NCI-H146 treated with DMSO at 0.1 percent for 48 hours (cell line): Measurements from ENCODE around the gene FOSB.

Source experiments
- DNase-seq: peaks from one replicate; lab custom pipeline; 2025; ENCODE audit not compliant: unreplicated experiment; lab: John Stamatoyannopoulos, UW

Gene FOSB

DNA sequence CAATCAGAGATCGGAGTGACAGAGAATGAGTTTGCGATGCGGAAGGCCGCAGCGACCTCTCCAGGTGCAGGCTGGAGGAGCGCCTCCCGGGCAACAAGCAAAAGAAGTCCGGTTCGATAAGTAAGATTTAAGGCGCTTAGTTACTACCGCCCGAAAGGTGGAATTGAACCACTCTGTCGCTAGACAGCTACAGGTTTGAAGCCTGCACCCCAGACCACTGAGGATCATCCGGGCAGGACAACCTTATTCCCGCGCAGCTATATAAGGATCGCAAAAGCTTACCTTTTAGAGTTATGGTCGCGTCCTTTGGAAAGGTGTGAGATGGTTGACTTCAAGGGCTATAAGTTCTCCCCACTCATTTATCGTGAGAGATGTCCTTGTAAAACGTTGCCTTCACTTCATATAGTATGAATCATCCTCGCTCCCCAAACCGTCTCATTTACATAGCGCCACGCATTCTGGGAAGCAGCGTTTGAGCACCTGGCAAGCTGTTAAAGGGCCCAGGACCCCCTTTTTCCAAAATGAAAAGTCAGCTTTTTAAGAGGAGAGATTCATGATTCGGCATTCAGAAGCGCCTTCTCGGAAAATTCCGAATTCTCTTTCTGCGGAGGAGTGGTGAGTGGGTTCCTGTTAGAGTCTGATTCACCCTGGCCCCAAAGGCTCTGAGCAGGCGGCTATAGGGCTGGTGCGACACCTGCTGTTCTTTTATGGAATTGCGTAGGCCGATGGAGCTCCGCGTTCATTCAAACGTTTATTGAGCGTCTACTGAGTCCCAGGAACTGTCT lies 10.8 kb downstream of the FOSB start:
- DNase-seq = peak; percentile 82

DNA sequence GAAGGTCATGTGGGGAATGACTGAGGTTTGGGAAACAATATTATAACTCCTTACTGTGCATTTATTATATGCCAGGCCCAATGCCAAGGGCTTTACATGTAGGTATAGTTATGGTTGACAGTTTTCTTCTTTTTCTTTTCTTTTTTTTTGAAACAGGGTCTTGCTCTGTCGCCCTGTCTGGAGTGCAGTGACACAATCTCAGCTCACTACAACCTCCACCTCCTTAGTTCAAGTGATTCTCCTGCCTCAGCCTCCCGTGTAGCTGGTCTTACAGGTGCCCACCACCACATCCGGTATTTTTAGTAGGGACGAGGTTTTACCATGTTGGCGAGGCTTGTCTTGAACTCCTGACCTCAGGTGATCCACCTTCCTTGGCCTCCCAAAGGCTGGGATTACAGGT lies 15.2 kb downstream of the FOSB start:
- no peak for DNase-seq

DNA sequence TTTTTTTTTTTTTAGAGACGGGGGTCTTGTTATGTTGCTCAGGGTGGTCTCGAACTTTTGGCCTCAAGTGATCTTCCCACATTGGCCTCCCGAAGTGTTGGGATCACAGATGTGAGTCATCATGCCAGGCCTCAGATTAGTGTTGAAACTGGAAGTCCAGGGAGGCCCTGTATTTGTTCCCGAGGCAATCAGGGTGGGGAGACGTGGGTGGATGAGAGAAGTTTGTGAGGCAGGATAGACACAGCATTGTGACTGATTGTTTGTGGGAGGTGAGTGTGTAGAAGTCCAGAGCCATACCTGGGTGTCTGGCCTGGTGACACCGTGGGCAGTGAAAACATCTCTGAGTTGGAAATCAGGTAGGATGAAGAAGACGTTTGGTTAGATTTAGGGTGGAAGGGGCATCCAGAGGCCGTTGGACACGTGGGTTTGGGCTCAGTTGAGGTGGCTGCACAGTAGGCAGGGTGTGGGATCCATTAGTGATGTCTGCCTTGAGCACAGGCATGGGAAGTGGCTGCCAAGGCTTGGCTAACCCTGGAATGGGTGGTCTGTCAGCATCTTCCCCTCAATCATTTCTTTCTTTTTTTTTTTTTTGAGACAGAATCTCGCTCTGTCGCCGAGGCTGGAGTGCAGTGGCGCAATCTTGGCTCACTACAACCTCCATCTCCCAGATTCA lies 16.6 kb downstream of the FOSB start:
- no peak for DNase-seq

DNA sequence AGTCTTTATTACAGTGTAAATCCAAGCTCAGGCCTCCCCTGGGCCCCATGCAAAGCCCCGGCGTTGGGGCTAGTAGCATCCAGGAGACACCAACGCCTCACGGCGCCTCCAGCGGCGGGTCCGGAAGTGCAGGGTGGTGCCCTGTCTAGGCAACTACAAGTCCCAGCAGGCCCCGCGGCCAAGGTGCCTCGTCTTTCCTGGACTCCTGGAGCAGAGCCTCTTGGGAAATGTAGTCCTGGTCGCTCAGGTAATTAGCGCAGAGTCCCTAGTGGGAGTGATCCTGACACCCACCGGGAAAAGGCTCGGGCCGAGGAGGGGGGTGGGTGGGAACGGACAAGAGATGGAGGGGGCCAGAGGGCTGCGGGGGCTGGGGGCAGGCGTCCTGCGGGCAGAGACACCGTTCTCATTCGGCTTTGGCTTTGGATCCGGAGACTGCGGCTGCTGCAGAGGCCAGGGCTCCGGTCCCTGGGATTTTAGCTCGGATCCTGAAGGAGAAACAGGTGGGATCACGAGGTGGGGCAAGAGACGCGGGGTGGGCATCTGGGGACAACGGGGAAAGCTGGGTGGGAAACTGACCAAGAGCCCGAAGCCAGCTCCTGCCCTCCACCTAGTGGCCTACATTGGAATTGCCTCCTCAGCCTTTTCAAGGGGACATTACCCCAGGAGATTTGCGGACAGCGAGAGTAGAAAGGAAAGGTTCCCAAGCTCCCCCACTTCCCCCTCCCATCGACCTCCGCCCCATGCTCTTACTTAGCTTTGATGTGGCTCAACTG lies 17.7 kb downstream of the FOSB start:
- peak; percentile 85 for DNase-seq

DNA sequence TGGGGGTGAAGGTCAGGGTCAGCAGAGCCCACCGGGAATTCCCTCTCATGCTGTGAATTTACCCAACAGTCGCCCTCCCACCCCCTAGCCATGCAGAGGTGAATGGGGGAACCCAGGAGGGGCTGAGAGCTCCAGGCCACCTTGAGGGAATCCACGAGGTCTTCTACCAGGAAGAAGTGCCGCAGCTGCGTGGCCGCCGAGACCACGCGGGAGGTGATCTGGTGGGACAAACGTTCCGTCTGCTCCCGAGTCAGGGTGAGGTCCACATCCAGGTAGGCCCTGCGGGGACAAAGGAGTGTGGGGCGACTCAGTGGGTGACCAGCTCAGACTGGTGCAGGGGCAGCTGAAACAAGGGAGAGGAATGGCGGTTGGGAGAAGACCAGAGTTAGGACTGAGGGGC lies 20.9 kb downstream of the FOSB start:
- DNase-seq = no peak

DNA sequence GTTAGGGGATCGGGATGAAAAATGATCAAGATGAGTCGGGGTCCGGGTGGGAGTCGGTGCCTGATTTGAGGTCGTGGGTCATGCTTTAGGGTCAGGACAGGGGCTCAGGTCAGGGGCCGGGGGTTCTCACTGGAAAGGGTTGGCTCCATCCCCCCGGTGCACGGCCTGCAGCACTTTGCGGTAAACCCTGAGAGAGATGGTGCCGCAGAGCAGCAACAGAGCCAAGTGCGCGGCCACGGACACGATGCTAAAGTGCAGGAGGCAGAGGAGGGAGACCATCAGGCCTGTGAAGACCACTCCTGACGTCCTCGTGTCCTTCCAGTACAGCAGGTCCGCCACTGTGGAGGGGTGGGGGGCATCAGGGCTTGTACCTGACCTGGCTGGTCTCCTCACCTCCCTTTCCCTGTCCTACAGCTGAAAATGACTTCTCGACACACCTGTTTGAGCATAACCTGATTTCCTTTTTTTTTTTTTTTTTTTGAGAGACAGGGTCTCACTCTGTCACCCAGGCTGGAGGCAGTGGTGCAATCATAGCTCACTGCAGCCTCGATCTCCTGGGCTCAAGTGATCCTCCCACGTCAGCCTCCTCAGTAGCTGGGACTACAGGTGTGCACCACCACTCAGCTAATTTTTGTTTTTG lies 21.5 kb downstream of the FOSB start:
- DNase-seq = no peak

DNA sequence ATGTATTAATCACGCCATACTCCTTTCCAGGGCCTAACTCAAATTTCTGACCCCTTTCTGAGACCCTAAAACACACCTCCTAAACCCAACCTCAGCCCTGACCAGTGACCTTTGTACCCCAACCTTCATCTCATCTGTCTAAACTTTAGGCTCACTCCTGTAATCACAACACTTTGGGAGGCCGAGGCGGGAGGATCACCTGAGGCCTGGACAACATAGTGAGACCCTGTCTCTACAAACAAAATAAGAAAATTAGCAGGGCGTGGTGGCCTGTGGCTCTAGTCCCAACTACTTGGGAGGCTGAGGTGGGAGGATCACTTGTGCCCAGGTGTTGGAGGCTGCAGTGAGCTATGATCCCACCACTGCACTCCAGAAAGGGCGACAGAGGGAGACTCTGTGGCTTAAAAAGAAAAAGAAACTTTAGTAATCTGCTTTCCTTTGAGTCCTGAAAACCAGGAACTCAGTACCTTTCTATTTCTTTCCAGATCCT lies 24.4 kb downstream of the FOSB start:
- no peak for DNase-seq

DNA sequence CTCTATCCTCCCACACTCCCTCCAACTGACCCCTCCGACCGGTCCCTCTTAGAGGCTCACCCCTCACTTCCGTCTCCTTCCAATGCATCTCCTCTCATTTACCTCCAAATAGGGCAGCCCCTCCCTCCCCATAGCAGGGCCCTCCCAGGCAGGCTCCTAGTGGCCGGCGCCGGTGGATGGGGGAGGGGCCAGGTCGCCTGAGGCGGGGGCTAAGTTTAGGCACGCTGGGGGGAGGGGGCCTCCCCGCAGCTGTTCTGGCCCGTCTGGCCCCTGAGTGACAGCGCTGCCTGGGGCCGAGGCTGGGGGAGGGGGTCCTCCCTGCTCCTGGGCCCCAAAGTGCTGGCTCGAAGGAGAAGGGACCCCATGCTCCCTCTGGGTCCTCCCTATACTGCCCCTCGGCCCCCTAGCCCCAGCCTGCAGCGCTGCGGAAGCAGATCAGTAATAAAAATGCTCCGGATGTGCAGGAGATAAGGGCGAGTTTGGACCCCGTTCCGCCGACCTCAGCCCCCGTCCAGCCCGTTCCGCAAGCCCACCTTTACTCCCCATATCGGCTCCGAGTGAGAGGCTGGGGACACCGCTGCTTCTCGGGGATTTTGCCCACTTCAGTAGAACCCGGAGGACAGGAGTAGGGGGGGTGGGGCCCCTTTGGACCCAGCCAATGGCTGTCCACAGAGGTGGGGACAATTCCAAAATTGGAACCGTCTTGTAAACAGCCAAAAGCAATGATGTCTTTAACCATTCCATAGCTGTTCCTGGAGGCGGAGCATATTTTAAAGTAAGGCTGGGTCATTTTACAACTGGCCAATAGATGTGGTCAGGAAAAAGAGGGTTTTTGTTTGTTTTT lies 25.1 kb downstream of the FOSB start:
- no peak for DNase-seq

DNA sequence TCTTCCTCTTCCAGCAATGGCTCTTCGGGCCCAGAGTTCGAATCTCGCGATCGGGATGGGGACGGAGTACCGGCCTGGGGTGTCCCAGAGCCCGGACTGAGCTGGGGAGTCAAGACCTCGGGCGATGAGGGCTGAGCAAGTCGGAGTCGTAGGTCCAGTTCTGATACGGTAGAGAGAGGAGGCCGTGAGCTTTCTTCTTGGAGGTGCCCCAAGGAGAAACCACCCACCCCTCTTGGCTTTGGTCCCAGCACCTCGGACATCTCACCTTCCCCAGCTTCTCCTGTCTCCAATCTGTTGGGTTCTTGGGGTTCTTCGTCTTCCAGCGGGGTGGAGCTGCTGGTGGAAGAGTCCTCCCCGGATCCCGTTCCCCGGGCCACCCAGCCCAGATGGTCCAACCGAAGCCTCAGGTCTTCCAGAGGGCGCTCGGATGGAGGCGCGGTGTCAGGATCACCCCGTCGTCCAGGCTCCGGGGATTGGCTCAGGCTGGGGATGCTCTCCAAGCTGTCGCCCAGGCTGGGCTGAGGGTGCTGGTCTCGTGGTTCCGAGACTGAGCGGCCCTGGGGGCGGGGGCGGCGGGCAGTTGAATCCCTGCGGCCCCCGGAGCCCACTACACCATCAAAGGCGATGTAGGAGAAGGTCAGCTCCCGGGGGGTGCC lies 26.6 kb downstream of the FOSB start:
- DNase-seq = no peak

DNA sequence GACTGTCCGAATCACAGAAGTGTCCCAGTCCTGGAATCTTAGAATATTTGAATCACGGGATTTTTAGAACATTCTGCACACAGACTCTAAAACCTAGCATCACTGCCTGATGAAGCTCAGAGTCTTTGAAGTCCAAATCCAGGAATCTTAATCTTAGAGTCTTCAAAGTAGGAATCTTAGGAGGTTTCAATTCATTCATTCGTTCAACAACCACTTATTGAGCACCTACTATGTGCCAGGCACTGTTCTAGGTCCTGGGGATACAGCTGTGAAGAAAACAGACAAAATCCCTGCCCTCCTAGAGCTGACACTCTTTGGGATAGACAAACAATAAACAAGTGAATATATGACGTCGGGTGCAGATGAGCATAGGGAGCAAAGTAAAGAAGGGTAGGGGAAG lies 27.4 kb downstream of the FOSB start:
- no peak for DNase-seq

DNA sequence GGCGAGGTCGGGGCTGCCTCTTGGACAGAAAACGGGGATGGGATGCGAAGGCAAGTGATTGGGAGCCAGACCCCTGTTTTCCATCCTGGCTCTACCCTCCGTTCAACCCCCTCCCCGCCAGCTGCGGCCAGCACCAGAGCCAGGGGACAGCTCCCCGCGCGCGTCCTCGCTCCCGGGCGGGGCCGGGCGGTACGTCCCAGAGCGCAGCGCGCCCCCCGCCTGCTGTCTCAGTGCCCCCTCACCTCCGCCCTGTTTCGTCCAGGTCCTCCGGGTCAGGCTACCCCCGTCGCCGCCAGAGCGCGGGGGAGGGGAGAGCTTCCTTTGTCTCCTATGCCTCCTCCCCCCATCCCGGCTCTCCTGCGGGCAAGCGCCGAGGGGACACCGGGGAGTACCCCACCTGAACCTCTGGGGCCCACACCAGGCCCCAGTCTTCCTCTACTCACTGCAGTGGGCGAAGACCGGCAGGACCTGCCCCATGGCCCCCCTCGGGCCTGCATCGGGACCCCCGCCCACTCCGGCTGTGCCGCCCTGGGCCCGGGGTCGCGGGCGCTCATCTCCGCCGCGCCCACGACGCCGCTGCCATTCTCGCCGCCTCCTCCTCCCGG lies 28.7 kb downstream of the FOSB start:
- DNase-seq = peak; percentile 20

DNA sequence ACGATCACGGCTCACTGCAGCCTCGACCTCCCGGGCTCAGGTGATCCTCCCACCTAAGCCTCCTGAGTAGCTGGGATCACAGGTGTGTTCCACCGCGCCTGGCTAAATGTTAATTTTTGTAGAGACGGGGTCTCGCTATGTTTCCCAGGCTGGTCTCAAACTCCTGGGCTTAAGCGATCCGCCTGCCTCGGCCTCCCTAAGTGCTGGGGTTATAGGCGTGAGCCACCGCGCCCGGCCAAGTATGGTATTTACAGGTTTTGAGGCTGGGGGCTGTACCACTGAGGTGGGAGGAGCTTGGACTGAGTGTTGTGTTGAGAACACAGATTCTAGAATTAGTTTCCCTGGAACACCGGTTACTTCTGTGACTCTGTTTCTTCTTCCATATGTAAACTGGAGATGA lies 30.0 kb downstream of the FOSB start:
- peak; percentile 20 for DNase-seq

DNA sequence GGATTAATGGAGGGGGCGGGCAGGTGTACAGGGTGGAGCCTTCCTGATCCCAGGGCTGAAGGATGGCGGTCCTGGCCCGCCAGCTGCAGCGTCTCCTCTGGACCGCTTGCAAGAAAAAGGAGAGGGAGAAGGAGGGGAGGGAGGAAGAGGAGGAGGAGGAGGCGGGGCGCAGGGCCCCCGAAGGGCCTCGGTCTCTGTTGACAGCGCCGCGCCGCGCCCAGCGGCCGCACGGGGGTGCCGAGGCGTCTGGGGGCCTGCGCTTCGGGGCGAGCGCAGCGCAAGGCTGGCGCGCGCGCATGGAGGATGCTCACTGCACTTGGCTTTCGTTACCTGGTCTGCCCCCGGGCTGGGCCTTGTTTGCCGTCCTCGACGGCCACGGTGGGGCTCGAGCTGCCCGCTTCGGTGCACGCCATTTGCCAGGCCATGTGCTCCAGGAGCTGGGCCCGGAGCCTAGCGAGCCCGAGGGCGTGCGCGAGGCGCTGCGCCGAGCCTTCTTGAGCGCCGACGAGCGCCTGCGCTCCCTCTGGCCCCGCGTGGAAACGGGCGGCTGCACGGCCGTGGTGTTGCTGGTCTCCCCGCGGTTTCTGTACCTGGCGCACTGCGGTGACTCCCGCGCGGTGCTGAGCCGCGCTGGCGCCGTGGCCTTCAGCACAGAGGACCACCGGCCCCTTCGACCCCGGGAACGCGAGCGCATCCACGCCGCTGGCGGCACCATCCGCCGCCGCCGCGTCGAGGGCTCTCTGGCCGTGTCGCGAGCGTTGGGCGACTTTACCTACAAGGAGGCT lies 30.8 kb downstream of the FOSB start, which contains the start of gene PPM1N:
Gene PPM1N (plus strand): TSS at position 33 of the 785 bp plus-strand sequence. CDS start 30 bp downstream, at position 63.
- DNase-seq = peak; percentile 29

DNA sequence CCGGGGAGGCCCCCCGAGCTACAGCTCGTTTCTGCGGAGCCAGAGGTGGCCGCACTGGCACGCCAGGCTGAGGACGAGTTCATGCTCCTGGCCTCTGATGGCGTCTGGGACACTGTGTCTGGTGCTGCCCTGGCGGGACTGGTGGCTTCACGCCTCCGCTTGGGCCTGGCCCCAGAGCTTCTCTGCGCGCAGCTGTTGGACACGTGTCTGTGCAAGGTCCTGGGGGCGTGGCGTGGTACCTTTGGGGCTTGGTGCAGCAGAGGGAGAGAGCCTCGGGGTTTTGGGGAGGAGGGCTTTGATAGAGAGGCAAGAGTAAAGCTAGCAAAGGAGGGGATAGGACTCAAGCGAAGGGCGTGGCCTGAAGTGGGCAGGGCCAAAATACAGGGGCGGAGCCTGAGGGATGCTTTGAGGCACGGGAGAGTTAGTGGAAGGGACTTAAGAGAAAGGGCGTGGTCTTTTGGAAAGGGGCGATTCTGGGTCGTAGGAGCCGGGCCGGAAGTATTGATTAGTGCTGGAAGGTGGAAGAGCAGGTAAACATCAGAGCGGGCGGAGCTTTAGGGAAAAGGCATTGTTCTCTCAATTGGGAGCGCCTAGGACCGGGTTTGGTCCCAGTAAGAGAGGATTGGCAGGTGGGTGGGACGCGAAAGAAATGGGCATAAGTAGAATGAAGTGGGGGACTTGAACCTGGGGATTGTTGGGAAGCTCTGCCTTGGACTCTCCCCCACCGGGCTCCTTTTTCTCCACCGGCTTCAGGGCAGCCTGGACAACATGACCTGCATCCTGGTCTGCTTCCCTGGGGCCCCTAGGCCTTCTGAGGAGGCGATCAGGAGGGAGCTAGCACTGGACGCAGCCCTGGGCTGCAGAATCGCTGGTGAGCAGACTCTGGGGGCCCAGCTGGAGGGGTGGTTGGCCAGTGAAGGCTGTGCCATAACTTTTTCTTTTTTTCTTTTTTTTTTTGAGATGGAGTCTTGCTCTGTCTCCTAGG lies 31.7 kb downstream of the FOSB start:
- DNase-seq = peak; percentile 86

DNA sequence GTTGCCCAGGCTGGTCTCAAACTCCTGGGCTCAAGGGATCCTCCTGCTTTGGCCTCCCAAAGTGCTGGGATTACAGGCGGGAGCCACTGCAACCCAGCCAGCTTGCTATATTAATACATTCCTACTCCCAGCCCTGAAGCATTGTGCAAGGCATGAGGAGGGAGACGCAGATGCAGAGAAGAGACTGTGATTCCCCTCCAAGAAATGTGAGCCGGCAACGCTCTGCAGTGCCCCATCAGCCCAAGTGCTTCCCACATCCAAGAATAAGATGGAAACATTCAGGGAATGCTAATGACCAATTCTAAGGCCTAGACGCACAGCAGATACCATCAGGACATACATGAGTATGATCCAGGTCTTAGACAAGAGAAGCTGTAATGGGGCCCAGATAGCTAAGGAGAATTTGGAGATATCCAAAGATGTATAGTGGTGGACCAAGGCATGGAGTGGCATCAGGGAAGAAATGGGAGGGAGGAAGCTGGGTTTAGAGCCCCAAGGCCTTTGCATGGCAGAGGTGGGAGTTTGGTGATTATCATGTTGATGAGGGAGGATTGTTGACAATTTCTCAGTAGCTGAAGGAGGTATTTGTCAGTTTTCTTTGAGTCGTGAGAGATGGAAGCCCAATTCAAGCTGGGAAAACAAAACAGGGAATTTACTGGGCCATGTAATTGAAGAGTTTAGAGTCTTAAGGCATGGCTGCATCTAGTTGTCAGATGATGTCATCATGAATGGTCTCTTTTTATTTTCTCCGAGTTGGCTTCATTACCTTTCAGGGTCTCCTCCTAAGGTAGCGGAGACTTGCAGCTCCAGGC lies 33.3 kb downstream of the FOSB start:
- no peak for DNase-seq

DNA sequence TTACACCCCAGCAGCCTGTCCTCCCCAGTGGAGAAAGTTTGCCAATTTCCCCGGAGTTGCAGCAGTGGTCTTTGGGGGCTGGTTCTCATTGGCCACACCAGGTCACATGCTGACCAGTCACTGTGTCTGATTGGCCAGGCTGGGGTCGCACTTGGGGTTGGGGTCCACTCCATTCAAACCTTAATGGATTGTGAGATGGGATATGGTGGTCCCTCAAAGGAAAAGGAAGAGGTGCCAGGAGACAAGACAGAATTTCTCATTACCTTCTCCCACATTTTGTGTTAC lies 33.9 kb downstream of the FOSB start:
- DNase-seq = no peak

DNA sequence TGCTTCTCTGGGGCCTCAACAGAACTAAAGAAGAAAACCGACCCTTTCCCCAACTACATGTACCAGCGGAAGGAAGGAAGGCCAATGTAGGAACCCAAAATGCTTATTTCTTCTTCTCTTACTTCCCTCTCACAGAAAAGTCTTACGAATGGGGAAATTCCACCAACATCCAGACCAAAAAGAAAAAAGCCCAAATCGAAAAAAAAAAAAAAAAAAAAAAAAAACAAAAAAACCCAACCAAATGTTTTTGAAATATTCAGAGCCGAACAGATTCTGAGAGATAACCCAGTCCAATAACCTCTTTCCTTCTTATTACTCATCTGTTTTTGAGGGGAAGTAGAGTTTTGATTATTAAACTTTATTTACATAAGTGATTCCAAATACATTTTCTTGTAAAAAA lies 34.3 kb downstream of the FOSB start:
- DNase-seq = no peak
